Central memory CD4-positive, alpha-beta T cell (primary cell): ENCODE data around the gene ITGB3BP.

Experiments used
- DNase-seq: peaks from one replicate; pipeline ENCODE4 v3.0.0; 2022

The ITGB3BP gene

DNA sequence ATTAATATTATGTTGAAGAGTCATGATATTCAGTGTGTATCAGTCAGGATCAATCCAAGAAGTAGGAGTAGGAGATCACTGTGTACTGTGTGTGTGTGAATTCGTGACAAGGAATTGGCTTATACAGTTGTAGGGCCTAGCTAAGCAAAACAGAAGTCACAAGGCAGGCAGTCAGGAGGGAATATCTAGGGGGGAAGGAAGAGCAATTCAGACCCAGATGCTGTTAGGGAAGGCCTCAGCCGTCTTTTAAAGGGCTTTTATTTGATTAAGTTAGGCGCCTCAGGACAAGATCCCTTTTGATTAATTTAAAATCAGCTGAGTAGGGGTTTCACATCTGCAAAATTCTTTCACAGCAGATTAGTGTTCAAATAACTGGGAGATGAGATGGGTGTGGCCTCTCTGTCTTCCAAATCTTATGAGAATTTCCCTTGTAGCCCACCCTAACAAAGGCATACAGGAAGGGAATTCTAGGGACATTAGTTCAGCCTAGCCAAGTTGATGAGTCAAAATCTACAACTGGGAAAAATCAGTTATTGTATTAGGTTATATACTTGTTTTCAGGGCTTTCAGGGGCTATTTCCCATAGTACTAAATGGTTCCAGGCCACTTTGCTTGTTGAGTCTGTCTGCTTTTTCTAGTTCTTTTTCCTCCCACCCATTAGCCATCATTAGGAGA lies 108.2 kb downstream of the ITGB3BP start:
- no peak for DNase-seq

DNA sequence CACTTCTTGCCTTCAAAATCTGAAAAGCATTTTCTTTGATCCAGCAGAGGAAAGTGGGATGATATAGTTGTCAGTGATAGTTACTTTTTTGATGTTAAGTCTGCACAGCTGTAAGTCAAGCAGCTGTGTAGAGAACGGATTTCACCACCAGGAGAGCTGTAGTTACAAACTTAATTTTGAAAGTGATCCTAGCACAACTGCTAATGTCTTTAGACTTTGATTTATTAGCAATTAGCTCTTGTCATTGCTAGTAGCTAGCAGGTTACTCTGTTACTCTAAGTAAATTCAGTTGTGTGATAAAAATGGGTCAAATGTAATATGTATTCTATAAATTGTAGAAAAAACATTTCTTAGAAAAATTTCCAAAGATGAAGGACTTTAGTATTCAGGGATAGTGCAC lies 109.6 kb downstream of the ITGB3BP start:
- no peak for DNase-seq

DNA sequence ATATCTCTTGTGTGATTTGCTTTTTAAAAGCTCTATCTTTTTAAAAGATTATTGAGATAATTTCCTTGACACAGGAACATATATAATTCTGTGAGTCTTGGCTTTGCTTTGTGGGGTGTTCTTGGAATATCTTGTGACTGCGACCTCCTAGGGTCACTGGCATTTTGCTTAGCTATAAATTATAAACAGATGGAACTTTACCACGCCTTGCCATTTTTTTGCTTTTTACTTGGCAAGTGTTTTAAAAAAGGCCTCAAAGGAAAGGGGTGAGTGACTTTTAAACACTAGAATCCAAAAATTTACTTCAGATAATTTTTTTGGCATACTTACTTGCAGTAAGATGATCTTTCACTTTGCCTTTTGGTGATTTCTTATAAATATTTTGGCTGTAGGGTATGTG lies 112.0 kb downstream of the ITGB3BP start:
- no peak for DNase-seq

DNA sequence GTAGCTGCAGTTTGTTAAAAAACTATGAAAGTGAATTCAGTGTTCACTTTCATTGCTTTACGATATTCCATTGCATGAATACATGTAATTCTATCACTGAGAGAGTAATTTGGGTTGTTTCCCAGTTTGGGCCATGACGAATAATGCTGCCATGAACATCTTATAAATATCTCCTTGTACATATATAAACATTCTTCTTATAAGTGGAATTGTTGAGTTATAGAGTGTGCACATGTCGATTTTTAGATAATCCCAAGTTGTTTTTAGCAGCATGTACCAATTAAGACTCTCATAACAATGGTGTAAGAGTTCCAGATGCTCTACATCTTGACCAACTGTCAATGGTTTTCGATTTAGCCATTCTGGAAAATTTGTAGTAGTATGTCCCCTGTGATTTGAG lies 114.7 kb downstream of the ITGB3BP start:
- DNase-seq, result no peak

DNA sequence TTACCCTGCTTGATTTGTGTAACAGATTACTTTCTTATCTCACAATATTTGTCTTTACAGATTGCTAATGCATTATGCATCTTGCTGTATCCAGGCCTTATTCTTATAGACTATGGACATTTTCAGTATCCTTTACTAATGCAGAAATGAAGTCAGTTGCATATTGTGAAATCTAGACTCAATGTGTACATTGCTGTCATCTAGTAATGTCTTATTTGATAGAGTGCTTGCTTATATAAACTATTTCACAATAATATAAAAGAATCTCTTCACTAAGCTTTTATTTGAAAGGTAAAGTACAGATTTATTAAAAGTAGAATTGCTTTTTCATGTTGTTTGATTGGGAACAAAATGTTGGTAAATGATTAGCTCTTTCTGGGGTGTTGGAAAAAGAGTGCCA lies 116.0 kb downstream of the ITGB3BP start:
- no peak for DNase-seq

DNA sequence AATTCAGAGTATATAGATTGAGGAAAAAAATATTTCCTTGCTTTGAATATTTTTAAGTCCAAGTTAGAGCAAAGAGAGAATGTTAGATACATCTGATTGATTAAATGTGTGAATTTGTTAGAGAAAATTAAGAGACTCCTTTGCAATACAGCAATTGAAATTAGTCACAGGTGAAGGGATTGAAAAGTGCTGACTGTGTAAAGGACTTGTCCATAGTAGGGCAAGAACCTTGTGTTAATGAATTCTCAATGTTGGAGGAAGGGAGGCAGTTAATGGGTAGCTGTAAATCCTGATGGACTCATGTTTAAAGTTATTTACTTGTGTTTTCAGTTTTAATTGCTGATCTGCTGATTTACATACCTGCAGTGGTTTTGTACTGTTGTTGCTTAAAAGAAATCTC lies 117.0 kb downstream of the ITGB3BP start:
- no peak for DNase-seq

DNA sequence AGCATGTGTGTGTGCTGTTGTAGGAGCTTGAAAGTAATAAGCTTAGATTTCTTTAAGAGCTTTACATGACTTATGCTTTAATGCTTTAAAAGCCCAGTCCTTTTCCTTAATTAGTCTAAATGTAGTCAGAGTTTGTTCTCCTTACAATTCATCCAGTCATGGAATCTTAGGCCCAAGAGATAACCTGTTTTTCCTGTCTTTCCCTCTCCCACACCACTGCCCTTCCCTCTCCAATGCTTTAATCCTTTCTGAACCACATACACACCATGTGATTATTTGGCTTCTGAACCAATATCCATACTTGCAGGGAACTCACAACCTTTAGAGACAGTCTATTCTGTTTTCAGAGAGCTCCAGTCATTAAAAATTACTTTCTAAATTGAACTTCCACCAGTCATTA lies 118.0 kb downstream of the ITGB3BP start:
- DNase-seq, result no peak

DNA sequence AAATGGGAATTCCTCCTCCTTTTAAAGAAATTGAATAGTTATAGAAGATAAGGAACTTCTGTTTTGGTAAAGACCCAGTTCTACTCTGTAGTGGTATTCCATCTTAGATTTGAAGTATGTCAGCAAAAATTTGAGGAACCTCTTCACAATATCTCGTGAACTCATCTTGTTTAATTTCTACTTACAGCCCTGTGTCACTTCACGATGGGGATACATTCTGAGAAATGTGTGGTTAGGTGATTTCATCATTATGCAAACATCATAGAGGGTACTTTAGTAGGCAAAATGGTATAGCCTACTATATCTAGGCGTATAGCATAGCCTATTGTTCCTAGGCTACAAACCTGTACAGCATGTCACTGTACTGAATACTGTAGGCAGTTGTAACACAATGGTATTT lies 119.6 kb downstream of the ITGB3BP start:
- no peak for DNase-seq

DNA sequence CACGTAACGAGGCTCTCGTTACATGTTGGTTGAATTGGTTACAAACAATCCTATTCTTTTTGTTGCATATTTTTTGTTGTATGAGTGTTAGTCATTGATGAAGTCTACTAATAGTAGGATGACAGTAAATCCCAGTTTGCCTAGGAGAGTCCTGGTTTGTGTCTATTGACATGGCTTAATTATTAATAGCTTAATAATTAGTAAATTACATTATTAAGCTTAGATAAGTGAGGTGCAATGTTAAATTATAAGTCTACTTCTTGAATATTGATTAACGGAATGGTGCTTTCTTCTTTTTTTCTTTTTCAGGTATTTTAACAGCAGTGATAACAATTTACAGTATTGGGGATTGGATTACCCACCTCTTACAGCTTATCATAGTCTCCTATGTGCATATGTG lies 121.1 kb downstream of the ITGB3BP start:
- no peak for DNase-seq
